ENCODE measurements around the gene OR1N2.

DNA sequence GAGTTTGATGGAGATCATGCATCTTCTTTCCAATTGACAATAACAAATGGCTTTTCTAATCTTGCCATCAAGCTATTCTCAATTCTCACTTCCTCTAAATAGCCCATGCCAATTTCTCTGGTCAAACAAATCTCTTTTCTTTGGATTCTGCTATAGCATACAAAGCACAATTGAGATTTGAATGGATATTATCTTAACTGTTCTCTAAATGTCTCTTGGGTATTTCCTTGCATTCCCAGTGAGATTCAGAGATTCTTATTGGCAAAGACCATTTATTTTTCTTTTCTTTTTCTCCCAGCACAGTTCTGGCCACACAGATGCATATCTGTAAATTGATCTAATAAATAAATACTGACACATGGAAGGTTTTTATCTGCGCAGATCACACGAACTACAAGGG is at the start of gene OR1N2:
- TF ChIP-seq POLR2AphosphoS5 (IDR thresholded peaks at IDR 0.05; ENCODE audit: low read depth, low read length) = no peak
- TF ChIP-seq TAF1 (IDR thresholded peaks at IDR 0.05; ENCODE audit: borderline replicate concordance, low read depth, low read length) = no peak

Data from GM12892 (cell line).